Type B pancreatic cell (in vitro differentiated cells): ENCODE data around the gene ACOXL. TPM values are rescaled to one million over a fixed set of nuclear protein-coding genes. Genes with fewer than 3 reads are reported as not detected.
A peak's percentile ranks its signal among the peaks of the same experiment; 100 is the strongest.

Experiments
- DNase-seq: peaks from one replicate; pipeline ENCODE4 v3.0.0; 2021; ENCODE audit warnings: mixed read lengths; ENCODE audit not compliant: unreplicated experiment; ENCODE audit errors: extremely low spot score
- H3K27ac Mint-ChIP-seq: 2 replicates; pipeline ENCODE4 v1.8.0; 2021; ENCODE audit warnings: mild to moderate bottlenecking, mixed read lengths
- H3K27me3 Mint-ChIP-seq: 2 replicates; pipeline ENCODE4 v1.8.0; 2021; ENCODE audit warnings: mixed read lengths
- H3K36me3 Mint-ChIP-seq: 2 replicates; pipeline ENCODE4 v1.8.0; 2021; ENCODE audit warnings: mixed read lengths
- H3K4me1 Mint-ChIP-seq: one replicate; pipeline ENCODE4 v1.8.0; 2021; ENCODE audit warnings: mixed read lengths; ENCODE audit not compliant: unreplicated experiment
- H3K4me3 Mint-ChIP-seq: 2 replicates; pipeline ENCODE4 v1.8.0; 2021; ENCODE audit warnings: mild to moderate bottlenecking, mixed read lengths
- H3K9me3 Mint-ChIP-seq: 2 replicates; pipeline ENCODE4 v1.8.0; 2021; ENCODE audit warnings: mixed read lengths
- total RNA-seq: library from RNA; stranded (reverse); gene quantifications from 2 replicates; pipeline ENCODE4 v1.2.1, GENCODE V29; 2021; ENCODE audit warnings: low replicate concordance
- TF ChIP-seq, protein P1 (sequence below): fragments of 200-600 bp; sonication (generic); conservative IDR thresholded peaks from 2 replicates; pipeline ENCODE4 v1.5.0; 2021; ENCODE audit warnings: antibody characterized with exemption, mild to moderate bottlenecking

The ACOXL gene
- total RNA-seq, 1 donor from 2014 or later, result 1.4 TPM

DNA sequence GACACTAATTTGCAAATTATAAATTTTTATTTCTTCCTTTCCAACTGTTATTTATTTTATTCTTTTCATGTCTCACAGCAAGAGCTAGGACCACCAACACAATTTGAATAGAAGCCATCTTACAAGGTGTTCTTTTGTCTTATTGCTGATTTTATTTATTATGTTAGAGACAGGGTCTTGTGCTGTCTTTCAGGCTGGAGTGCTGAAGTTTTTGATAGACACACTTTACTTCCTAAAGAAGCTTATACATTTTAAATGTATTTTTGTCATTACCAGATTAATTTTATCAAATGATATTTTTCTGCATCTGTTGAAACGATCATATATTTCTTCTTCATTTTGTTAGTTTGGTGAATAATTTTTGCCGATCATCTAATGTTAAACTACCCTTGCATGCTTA lies 258.1 kb downstream of the ACOXL start:
- no peaks in the 10 kb centered on the region for H3K27me3 Mint-ChIP-seq

DNA sequence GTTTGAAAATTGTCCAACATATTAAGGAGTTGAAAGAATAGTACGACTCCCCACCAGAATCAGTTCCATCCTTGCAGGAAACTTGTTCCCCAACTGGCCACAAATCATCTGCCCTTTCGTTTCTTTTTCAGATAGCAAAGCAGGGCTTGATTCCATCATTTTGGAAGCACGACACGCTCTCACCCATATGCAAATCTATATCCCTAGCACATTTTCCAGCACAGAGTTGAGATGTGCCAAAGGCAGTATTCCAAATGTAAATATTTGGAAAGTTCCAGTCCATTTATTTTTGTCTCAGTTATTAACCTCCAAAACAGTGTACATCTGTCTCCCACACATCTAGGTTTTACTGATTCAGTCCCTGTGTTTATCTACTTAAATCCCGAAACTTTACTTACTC lies 259.5 kb downstream of the ACOXL start:
- TF ChIP-seq, protein P1, sequence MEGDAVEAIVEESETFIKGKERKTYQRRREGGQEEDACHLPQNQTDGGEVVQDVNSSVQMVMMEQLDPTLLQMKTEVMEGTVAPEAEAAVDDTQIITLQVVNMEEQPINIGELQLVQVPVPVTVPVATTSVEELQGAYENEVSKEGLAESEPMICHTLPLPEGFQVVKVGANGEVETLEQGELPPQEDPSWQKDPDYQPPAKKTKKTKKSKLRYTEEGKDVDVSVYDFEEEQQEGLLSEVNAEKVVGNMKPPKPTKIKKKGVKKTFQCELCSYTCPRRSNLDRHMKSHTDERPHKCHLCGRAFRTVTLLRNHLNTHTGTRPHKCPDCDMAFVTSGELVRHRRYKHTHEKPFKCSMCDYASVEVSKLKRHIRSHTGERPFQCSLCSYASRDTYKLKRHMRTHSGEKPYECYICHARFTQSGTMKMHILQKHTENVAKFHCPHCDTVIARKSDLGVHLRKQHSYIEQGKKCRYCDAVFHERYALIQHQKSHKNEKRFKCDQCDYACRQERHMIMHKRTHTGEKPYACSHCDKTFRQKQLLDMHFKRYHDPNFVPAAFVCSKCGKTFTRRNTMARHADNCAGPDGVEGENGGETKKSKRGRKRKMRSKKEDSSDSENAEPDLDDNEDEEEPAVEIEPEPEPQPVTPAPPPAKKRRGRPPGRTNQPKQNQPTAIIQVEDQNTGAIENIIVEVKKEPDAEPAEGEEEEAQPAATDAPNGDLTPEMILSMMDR, result no peak
- H3K27me3 Mint-ChIP-seq, result no peaks in the 10 kb centered on the region
- H3K36me3 Mint-ChIP-seq, result peaks cover 7% of the 10 kb centered on the region

More for the DNA sequence above, 258.1 kb downstream of the ACOXL start:
- Mint-ChIP-seq H3K27ac (no peak overlapping the region), H3K9me3 (peaks cover 5% of the 10 kb centered on the region), H3K36me3 (peaks cover 7% of the 10 kb centered on the region), H3K4me3 (no peak overlapping the region), H3K4me1 (no peaks in the 10 kb centered on the region)
- TF ChIP-seq, protein P1, result no peak
- DNase-seq, result no peak

DNA sequence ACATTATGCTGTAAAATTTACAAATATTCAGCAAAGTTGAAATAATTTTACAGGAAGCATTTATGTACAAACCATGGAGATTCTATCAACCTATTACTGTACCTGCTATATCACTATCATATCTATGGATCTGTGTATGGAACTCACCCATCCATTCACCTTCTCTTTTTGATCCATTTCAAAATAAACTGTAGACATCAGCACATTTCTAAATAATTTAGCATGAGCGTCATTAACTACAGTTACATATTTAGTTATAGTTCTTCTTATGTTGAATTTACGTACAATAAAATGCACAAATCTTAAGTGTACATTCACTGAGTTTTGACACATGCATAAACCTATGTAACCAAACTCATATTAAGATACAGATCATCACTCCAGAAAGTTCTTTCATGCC lies 260.5 kb downstream of the ACOXL start:
- H3K4me1 Mint-ChIP-seq, result no peaks in the 10 kb centered on the region
- peaks cover 7% of the 10 kb centered on the region for H3K36me3 Mint-ChIP-seq
- no peaks in the 10 kb centered on the region for H3K27me3 Mint-ChIP-seq
- H3K9me3 Mint-ChIP-seq, result peaks cover 5% of the 10 kb centered on the region
- DNase-seq, result no peak
- H3K4me3 Mint-ChIP-seq, result no peak overlapping the region
- H3K27ac Mint-ChIP-seq, result no peak overlapping the region
- TF ChIP-seq, protein P1, result no peak

More for the DNA sequence above, 259.5 kb downstream of the ACOXL start:
- Mint-ChIP-seq H3K9me3 (peaks cover 5% of the 10 kb centered on the region), H3K4me1 (no peaks in the 10 kb centered on the region), H3K27ac (no peak overlapping the region), H3K4me3 (no peak overlapping the region)
- DNase-seq, result no peak

DNA sequence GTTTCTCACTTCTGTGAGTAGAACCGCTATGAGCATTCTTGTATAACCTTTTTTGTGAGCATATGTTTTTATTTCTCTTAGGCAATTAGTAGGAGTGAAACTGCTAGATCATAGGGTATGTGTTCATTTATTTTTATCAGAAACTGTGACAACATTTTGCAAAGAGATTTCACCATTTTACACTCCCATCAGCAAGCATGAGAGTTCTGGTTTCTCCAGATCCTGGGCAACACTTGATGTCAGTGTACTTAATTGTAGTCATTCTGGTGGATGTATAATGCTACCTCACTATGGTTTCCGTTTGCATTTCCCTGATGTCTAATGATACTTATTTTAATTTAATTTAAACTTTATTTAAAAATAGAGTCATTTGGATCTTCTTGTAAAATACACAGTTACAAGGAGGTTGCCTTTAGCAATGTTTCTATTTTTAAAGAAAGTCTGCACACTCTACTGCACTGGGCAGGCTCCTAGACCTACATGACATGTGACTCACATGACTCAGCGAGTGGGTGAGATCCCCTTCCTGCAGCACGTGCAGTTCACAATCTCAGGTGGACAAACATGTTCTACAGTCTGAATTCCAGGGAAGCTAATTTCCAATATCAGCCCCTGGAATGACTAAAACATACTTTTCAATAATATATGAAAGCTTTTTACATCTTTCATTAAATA lies 261.3 kb downstream of the ACOXL start:
- H3K27ac Mint-ChIP-seq, result peak overlapping the region; percentile 17

DNA sequence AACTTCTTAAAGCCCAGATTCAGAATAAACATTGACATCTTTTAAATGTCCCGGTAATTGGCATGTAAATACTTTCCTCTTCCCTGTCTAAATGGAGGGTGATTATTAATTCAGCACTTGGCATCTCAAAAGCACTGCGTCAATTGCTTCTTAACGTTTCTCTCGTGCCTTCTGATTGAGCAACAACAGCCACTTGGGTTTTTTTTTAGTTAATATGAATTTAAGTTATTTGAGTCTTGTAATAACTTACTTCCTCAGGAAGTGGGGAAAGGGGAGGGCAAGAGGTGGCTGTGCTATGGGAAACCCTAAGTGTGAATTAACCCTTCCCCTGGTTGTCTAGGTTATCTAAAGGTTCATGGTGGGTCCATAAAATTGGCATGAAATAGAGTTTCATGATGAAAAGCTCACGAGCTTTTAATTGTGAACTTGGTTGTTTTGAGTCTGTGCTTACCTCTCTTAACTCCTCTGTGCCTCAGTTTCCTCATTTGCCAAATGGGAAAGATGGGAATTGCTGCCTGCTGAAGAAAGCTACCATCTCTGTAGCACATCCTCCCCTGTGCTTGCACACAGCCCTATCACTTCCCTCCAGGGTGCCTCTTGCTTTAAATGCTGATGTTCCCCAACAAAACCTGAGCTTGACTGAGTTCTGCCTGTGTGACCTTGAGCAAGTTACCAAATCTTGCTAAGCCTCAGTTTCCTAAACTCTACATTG lies 262.0 kb downstream of the ACOXL start:
- Mint-ChIP-seq H3K4me1 (peaks cover 5% of the 10 kb centered on the region), H3K36me3 (peaks cover 5% of the 10 kb centered on the region), H3K9me3 (peaks cover 2% of the 10 kb centered on the region), H3K27me3 (no peaks in the 10 kb centered on the region), H3K27ac (peak overlapping the region; percentile 17), H3K4me3 (no peak overlapping the region)
- TF ChIP-seq, protein P1, result no peak
- DNase-seq, result no peak

More for the DNA sequence above, 261.3 kb downstream of the ACOXL start:
- peaks cover 5% of the 10 kb centered on the region for H3K9me3 Mint-ChIP-seq
- H3K27me3 Mint-ChIP-seq, result no peaks in the 10 kb centered on the region
- peaks cover 7% of the 10 kb centered on the region for H3K36me3 Mint-ChIP-seq
- peaks cover 5% of the 10 kb centered on the region for H3K4me1 Mint-ChIP-seq
- no peak overlapping the region for H3K4me3 Mint-ChIP-seq
- no peak for DNase-seq
- TF ChIP-seq, protein P1, result no peak
